ENCODE data around the gene TGM1. TPM values are rescaled to one million over a fixed set of nuclear protein-coding genes. Genes with fewer than 3 reads are reported as not detected.

Gene TGM1
- total RNA-seq, 2 experiments from 2014 or later: 5.7 to 5.8 TPM

GRCh38 chr14:24261969-24262327, 1.0 kb downstream of the TGM1 start:
- ATAC-seq (ENCODE audit: low read depth) (no peak), DNase-seq (no peak)
- POLR2A ChIA-PET: interaction anchor here (1.3 to 2.1 kb wide), 2 partner anchors 9 to 15 kb away, joined by 3 to 9 read pairs; no protein-coding TSS in a partner anchor
- Mint-ChIP-seq H3K4me3 (no peak overlapping the region), H3K36me3 (peaks cover 3% of the 10 kb centered on the region), H3K27me3 (no peaks in the 10 kb centered on the region), H3K4me1 (no peaks in the 10 kb centered on the region), H3K27ac (no peak overlapping the region), H3K9me3 (no peaks in the 10 kb centered on the region)

GRCh38 chr14:24261256-24261968, 1.6 kb downstream of the TGM1 start:
- POLR2A ChIA-PET: interaction anchor here (0.9 to 1.3 kb wide), 2 partner anchors 9 to 10 kb away, joined by 3 read pairs; partner anchors contain the start of gene RABGGTA
- Mint-ChIP-seq H3K4me3 (no peak overlapping the region), H3K27me3 (no peaks in the 10 kb centered on the region), H3K4me1 (no peaks in the 10 kb centered on the region), H3K9me3 (no peaks in the 10 kb centered on the region), H3K27ac (no peak overlapping the region), H3K36me3 (peaks cover 2% of the 10 kb centered on the region)
- no peak for ATAC-seq (ENCODE audit: low read depth)
- no peak for DNase-seq

- Mint-ChIP-seq H3K9me3 (no peaks in the 10 kb centered on the region), H3K4me1 (no peaks in the 10 kb centered on the region), H3K4me3 (no peak overlapping the region), H3K27me3 (no peaks in the 10 kb centered on the region), H3K36me3 (peaks cover 2% of the 10 kb centered on the region), H3K27ac (no peak overlapping the region)
- POLR2A ChIA-PET: interaction anchor here (0.9 kb wide), 1 partner anchor 11 kb away, joined by 3 read pairs; the partner anchor contains the start of gene RABGGTA
- DNase-seq (no peak), ATAC-seq (ENCODE audit: low read depth) (no peak)
Observed at GRCh38 chr14:24260780-24261157, 2.2 kb downstream of the TGM1 start.

DNA sequence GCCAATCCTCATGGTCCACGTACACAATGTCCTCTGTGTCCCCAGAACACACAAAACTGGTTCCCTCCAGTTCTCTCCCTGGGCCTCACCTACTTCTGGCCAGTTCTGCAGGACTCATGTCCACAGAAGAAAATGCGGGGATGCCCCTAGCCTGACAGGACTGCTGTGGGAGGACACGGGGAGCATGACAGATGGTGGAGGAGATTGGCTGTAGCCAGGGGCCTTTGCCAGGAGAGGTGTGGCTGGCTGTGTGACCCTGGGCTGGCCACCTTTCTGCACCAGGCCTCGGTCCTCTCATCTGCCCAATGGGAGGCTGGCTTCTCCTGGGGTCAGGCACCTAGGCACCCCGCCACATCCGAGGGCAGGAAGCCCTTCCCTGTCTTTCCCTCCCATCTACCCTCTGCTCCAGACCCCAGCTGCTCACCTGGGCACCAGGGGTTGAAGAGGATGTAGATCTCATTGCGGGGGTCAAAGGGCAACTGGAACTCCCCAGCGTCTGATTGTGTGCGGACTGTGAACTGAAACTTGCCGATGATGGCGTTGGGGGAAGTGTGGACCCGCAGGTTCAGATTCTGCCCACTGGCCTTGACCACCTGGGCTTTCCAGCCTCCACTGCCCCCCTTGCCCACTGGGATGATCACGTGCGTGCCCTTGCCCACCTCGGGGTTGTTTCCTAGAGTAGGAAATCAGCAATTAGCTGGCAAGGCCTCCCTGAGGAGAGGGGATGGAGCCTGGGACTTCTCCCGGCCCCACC, 2.8 kb downstream of the TGM1 start:
- no peaks in the 10 kb centered on the region for H3K9me3 Mint-ChIP-seq
- DNase-seq (no peak), ATAC-seq (ENCODE audit: low read depth) (no peak)
- no peaks in the 10 kb centered on the region for H3K27me3 Mint-ChIP-seq
- POLR2A ChIA-PET: no interaction called here
- peaks cover 2% of the 10 kb centered on the region for H3K36me3 Mint-ChIP-seq
- H3K4me1 Mint-ChIP-seq: no peaks in the 10 kb centered on the region
- H3K4me3 Mint-ChIP-seq: no peak overlapping the region
- no peak overlapping the region for H3K27ac Mint-ChIP-seq

DNA sequence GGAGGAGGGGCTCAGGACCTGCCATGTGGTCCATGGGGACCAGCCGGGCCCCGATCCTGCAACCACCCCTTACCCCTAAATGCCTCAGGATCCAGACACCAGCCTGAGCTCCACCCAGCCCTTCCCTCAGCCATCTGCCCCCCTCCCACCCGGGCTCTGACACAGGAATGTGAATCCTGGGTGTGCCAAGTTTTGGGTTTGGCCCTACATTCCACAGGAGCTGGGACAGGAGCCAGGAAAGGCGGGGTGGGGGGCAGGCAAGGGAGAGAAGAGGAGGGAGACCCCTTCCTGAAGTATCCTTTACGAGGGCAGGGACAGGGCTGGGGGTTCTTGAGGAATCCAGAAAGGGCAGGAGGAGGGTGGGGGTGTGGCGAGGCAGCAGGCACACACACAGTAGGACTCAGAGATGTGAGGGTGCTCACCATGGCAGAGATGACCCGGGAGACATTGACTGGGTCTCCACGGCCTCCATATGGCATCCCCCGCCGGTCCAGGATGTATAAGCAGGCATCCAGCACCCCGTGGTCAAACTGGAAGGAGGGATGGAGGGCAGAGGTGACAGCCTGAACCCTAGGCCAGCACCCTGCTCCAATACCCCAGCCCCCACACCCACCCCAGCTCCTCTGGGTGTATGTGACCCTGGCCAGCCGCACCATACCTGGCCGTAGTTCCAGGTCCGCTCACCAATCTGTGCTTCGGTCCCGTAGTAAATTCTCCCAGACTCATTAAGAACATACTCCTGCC, 3.5 kb downstream of the TGM1 start:
- H3K36me3 Mint-ChIP-seq: peaks cover 2% of the 10 kb centered on the region
- no peak overlapping the region for H3K4me3 Mint-ChIP-seq
- no peaks in the 10 kb centered on the region for H3K4me1 Mint-ChIP-seq
- ATAC-seq (ENCODE audit: low read depth) (no peak), DNase-seq (no peak)
- no peak overlapping the region for H3K27ac Mint-ChIP-seq
- no peaks in the 10 kb centered on the region for H3K9me3 Mint-ChIP-seq
- POLR2A ChIA-PET: interaction anchor here (0.9 kb wide), 1 partner anchor 12 kb away, joined by 5 read pairs; no protein-coding TSS in a partner anchor
- H3K27me3 Mint-ChIP-seq: no peaks in the 10 kb centered on the region

DNA sequence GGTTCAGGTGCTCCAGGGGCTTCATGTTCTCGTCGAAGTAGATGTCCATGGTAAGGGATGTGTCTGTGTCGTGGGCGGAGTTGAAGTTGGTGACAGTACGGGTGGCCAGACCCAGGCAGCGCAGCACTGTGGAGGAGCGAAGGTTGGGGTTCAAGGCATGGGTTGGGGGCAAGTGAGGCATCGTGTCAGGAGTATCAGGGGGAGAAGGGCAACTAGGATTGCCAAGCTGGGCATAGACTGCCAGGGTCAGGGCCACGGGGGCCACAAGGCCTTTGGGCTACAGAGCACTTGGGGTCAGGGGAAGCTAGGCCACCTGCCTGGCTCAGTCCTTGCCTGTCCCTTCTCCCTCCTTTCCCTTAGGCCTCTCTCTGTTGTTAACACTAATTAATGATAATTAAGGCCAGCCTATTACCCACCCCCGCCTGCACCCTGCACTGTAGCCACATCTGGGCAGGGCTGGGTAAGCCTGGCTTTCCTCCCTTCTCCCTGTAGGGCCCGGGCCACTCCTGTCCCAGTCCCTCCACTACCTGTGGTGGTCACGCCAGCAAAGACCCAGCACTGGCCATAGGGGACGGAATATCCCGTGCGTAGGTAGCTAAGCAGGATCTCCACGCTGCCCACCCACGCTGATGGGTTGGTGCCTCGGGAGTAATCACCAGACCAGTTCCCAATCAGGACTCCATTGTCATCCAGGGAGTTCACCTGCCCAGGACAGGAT, 4.3 kb downstream of the TGM1 start:
- DNase-seq (no peak), ATAC-seq (ENCODE audit: low read depth) (no peak)
- Mint-ChIP-seq H3K27me3 (no peaks in the 10 kb centered on the region), H3K4me3 (no peak overlapping the region), H3K27ac (no peak overlapping the region), H3K9me3 (no peaks in the 10 kb centered on the region), H3K4me1 (no peaks in the 10 kb centered on the region), H3K36me3 (peaks cover 2% of the 10 kb centered on the region)
- POLR2A ChIA-PET: interaction anchor here (0.9 to 1.1 kb wide), 2 partner anchors 11 to 12 kb away, joined by 3 to 5 read pairs; no protein-coding TSS in a partner anchor

DNA sequence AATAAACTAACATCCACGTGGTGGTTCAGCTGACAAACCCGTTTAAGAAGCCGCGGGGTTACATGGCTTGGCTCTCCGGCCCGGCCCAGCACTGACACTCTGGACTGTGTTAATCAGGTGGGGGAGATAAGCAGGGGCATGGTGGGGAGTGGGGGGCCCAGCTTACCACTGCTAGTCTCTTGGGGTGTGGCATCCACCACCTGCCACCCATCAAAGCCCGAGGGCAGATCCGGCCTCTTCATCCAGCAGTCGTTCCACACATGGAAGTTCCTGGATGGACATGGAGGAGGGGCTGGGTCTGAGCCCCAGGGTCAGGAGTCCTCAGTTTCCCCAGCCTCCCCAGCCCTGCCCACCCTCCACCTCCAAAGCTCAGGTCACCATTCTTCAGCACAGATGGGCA, 4.9 kb downstream of the TGM1 start:
- no peaks in the 10 kb centered on the region for H3K27me3 Mint-ChIP-seq
- peaks cover 2% of the 10 kb centered on the region for H3K36me3 Mint-ChIP-seq
- no peaks in the 10 kb centered on the region for H3K9me3 Mint-ChIP-seq
- ATAC-seq (ENCODE audit: low read depth): no peak
- H3K27ac Mint-ChIP-seq: no peak overlapping the region
- DNase-seq: no peak
- H3K4me1 Mint-ChIP-seq: no peaks in the 10 kb centered on the region
- POLR2A ChIA-PET: interaction anchor here (1.1 kb wide), 1 partner anchor 12 kb away, joined by 3 read pairs; no protein-coding TSS in a partner anchor
- no peak overlapping the region for H3K4me3 Mint-ChIP-seq

DNA sequence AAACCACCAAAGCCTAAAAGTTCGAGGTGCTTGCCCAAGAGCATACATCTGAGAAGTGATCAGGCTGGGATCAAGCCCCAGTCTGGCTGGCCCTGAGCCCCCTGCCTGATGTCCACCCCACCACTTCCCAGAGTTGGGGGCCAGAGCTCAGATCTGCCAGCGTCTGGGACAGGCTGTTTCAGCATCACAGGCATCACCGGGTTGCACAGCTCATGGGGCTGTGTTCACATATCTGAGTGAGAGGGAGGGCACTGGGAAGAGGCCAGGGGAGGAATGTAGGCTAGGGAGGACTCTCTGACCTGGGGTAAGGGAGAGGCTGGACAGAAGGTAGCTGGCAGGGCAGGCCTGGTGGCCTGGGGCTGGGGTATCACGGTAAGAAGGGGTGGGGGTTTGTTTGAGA, 6.0 kb downstream of the TGM1 start:
- POLR2A ChIA-PET: no interaction called here
- H3K9me3 Mint-ChIP-seq: no peaks in the 10 kb centered on the region
- DNase-seq (no peak), ATAC-seq (ENCODE audit: low read depth) (no peak)
- peaks cover 2% of the 10 kb centered on the region for H3K36me3 Mint-ChIP-seq
- H3K27me3 Mint-ChIP-seq: no peaks in the 10 kb centered on the region
- H3K4me1 Mint-ChIP-seq: no peaks in the 10 kb centered on the region
- no peak overlapping the region for H3K27ac Mint-ChIP-seq
- no peak overlapping the region for H3K4me3 Mint-ChIP-seq

- Mint-ChIP-seq H3K4me1 (peaks cover 4% of the 10 kb centered on the region), H3K4me3 (no peak overlapping the region), H3K27me3 (no peaks in the 10 kb centered on the region), H3K9me3 (no peaks in the 10 kb centered on the region), H3K27ac (no peak overlapping the region), H3K36me3 (peaks cover 4% of the 10 kb centered on the region)
- ATAC-seq (ENCODE audit: low read depth): no peak
- DNase-seq: no peak
- POLR2A ChIA-PET: interaction anchor here (0.9 kb wide), 1 partner anchor 13 kb away, joined by 3 read pairs; no protein-coding TSS in a partner anchor
Observed at GRCh38 chr14:24255931-24256711, 6.9 kb downstream of the TGM1 start.

DNA sequence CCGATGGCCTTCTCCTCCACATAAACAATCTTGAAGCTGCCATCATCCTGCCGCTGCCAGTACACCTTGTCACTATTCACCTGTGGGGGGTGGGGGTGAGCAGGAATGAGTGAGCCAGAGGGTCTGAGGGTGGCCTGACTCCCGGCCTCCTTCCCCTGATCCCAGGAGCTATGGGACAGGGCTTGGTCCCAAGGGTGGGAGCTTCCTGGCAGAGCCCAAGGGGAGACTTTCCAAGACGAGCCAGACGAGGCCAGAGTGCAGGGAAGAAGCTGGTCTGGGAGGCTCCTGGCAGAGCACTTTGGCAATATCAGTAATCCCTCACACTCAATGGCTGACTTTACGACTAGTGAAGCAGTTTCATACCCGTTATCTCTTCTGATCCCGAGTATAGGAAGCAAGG, 7.5 kb downstream of the TGM1 start:
- POLR2A ChIA-PET: interaction anchor here (0.9 kb wide), 1 partner anchor 12 kb away, joined by 3 read pairs; no protein-coding TSS in a partner anchor

DNA sequence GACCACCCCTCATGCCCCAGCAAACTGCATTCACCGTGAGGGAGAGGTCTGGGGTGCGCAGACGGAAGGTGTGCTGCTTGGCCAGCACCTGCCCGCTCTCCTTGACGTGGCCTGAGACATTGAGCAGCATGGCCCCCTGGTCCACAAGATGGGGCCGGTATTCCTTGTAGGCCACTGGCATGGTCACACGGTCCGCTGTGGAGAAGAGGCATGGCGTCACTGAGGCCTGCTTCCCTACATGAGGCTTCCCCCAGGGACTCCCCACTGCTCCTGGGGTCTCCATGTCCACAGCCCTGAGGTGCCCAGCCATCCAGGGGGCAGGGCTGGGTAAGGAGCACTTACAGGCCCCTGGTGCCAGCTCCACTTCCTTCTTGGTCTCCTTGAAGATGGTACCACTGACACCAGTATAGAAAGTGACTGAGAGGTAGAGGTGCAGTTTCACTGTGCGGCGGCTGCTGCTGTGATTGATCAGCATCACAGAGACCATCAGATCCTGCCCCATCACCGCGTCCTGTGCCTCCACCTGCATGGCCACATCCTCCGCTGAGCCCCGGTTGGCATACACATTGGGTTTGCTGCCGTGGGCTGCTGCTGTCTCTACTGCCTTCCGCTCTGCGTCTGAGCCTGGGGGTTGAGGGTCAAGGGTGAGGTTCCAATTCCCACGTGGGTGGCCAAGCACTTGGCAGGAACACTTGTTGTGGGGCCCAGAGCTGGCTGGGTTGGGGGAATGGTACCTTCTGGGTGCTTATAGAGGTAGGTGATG, 8.2 kb downstream of the TGM1 start:
- ATAC-seq (ENCODE audit: low read depth) (no peak), DNase-seq (no peak)
- Mint-ChIP-seq H3K27ac (no peak overlapping the region), H3K4me3 (no peak overlapping the region), H3K4me1 (peaks cover 15% of the 10 kb centered on the region), H3K9me3 (no peaks in the 10 kb centered on the region), H3K36me3 (peaks cover 8% of the 10 kb centered on the region), H3K27me3 (no peaks in the 10 kb centered on the region)
- POLR2A ChIA-PET: interaction anchor here (0.9 kb wide), 1 partner anchor 12 kb away, joined by 3 read pairs; no protein-coding TSS in a partner anchor

More for the DNA sequence above, 7.5 kb downstream of the TGM1 start:
- Mint-ChIP-seq H3K9me3 (no peaks in the 10 kb centered on the region), H3K27ac (no peak overlapping the region), H3K4me1 (peaks cover 10% of the 10 kb centered on the region), H3K4me3 (no peak overlapping the region), H3K36me3 (peaks cover 4% of the 10 kb centered on the region), H3K27me3 (no peaks in the 10 kb centered on the region)
- DNase-seq (no peak), ATAC-seq (ENCODE audit: low read depth) (no peak)
